SU-DHL-6 (cell line): ENCODE measurements around the gene CDKL1.

Experiments used
- CTCF ChIP-seq: fragments of 200-600 bp; sonication (generic); IDR thresholded peaks from one replicate; pipeline ENCODE4 v1.5.1; 2017; ENCODE audit warnings: antibody characterized with exemption, mild to moderate bottlenecking, low read length, moderate library complexity; ENCODE audit not compliant: insufficient read depth, poor library complexity, severe bottlenecking
- EZH2phosphoT487 ChIP-seq: fragments of 200-600 bp; sonication (generic), shearing (Covaris generic); conservative IDR thresholded peaks from 2 replicates; pipeline ENCODE4 v1.6.1; 2018; ENCODE audit warnings: mild to moderate bottlenecking, antibody characterized with exemption, low read length, moderate library complexity, mixed read lengths

- TF ChIP-seq CTCF: no peak
- no peak for TF ChIP-seq EZH2phosphoT487
These were observed 88.2 kb downstream of the CDKL1 start for GRCh38 chr14:50308363-50308915.
